ENCODE data around the gene SUPT3H. TPM values are rescaled to one million over a fixed set of nuclear protein-coding genes. Genes with fewer than 3 reads are reported as not detected.

SUPT3H gene
- total and polyA plus RNA-seq, 9 donors = 10.3 to 23.1 (median 16.2) TPM

DNA sequence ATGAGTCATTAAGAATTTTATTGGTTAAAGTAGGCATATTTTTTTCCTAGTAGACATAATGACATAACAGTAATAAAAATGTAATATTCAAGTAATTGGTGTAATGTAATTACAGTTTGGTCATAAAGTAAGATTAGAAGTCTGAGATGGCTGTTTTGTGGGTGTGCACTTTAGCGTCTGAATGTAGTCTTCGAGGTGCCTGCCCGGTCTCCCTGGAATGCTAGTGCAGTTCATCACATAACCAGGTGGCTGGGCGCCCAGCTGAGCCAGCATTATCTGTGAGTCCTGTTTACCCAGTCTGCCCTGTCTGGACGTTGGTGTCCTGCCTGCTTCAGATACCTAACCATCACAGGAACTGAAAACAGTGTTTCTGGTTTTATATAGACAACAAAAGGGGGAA lies 571.1 kb downstream of the SUPT3H start:
- no peaks in the 10 kb centered on the region for H3K36me3 ChIP-seq
- 65 to 78% (median 68%) methylated on average over 5 of the region's 5 CpGs for WGBS, 3 donors
- no peak overlapping the region for H3K27ac ChIP-seq
- no peaks in the 10 kb centered on the region for H3K27me3 ChIP-seq
- intact Hi-C loops (cut with DNase I) = no loop called here
- no peaks in the 10 kb centered on the region for H3K4me1 ChIP-seq (ENCODE audit: insufficient read depth)
- no peaks in the 10 kb centered on the region for H3K9me3 ChIP-seq
- H3K4me3 ChIP-seq = no peak overlapping the region
- TF ChIP-seq EP300 (IDR thresholded peaks at IDR 0.05) (no peak), POLR2A (IDR thresholded peaks at IDR 0.05) (no peak)
- TF ChIP-seq, protein P1, sequence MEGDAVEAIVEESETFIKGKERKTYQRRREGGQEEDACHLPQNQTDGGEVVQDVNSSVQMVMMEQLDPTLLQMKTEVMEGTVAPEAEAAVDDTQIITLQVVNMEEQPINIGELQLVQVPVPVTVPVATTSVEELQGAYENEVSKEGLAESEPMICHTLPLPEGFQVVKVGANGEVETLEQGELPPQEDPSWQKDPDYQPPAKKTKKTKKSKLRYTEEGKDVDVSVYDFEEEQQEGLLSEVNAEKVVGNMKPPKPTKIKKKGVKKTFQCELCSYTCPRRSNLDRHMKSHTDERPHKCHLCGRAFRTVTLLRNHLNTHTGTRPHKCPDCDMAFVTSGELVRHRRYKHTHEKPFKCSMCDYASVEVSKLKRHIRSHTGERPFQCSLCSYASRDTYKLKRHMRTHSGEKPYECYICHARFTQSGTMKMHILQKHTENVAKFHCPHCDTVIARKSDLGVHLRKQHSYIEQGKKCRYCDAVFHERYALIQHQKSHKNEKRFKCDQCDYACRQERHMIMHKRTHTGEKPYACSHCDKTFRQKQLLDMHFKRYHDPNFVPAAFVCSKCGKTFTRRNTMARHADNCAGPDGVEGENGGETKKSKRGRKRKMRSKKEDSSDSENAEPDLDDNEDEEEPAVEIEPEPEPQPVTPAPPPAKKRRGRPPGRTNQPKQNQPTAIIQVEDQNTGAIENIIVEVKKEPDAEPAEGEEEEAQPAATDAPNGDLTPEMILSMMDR (IDR thresholded peaks at IDR 0.05) = no peak
- no peak for DNase-seq

DNA sequence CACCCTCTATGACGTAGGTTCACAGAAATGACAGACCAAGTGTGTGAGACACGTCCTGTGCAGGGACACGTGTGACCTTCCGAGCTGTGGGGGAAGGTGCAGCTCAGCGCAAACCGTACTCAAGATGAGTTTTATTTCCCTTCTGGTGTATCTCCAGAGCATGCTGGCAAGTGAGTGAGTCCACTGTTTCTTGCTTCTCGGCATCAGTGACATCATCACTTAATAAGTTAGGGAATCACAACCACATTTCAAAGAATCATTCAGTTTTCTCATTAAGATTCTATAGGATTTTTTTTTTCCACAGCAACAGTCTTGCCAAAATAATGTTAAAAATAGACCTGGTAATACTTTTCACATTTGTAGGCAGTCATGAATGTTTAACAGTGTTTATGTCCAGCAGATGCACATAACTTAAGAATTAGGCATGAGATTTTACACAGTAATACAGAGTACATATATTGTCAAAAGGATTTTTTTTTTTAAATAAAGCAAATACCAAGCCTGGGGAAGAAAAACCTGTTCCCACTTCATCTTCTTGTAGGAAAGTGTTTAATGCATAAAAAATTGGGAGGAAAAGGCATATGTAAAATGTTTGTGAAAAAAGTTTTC lies 572.4 kb downstream of the SUPT3H start:
- no peaks in the 10 kb centered on the region for H3K27me3 ChIP-seq
- TF ChIP-seq, protein P1 (IDR thresholded peaks at IDR 0.05) = no peak
- no peaks in the 10 kb centered on the region for H3K36me3 ChIP-seq
- H3K27ac ChIP-seq = no peak overlapping the region
- 68 to 74% (median 72%) methylated on average over 7 of the region's 7 CpGs for WGBS, 3 donors
- no peak for DNase-seq
- no peaks in the 10 kb centered on the region for H3K4me1 ChIP-seq (ENCODE audit: insufficient read depth)
- no peaks in the 10 kb centered on the region for H3K9me3 ChIP-seq
- no peak overlapping the region for H3K4me3 ChIP-seq
- intact Hi-C loops (cut with DNase I) = no loop called here

DNA sequence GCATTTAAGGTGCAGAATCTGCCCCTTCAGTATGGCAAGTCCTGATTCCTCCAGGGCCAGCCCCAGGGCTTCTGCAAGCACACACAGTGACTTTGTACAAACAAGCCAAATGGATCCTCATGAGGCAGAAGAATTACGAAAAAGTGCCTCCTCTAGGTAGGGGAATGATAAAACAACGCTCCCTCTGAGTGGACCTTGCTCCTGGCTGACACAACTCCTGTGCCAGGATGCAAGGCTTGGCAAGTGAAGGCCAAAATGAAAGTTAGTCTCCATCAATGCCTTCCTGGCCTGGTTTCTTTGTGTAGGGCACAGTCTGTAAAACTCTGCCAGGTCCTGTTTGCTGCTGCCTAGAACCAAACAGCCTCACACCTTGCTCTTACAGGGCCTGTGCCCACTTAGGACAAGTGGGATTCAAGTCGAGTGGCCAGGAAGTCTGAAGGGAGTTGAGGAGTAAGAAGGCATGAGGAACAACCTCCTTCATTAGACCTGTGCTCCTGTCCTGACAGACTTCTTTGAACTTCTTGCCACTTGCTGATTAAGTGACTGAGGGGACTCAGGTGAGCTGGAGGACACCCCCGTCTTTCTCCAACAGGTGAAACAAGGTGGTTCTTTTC lies 573.1 kb downstream of the SUPT3H start:
- no peak overlapping the region for H3K27ac ChIP-seq
- no peak for DNase-seq

DNA sequence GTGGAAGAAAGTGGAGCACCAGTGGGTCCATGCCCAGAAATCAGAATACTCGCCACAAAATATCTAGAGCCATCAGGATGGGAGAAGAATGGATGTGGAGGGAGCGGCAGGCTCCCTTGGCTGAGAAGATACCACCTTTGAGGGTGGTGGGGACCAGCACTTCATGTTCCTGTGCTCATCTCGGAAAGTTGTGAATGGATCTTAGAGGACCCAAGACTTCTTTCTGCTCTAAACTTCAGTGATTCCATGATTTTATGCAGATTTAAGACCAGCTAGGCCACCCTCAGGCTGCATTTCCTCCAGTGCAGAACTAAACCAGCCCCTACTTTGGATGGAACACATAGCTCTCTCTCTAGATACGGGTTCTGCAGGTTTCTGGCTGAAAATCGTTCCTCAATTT lies 573.7 kb downstream of the SUPT3H start:
- intact Hi-C loops (cut with DNase I) = no loop called here
- no peak overlapping the region for H3K4me3 ChIP-seq
- DNase-seq = no peak
- H3K36me3 ChIP-seq = no peaks in the 10 kb centered on the region
- no peak overlapping the region for H3K27ac ChIP-seq
- TF ChIP-seq, protein P1 (IDR thresholded peaks at IDR 0.05) = no peak
- TF ChIP-seq POLR2A (IDR thresholded peaks at IDR 0.05) = no peak
- no peak for TF ChIP-seq EP300 (IDR thresholded peaks at IDR 0.05)
- H3K9me3 ChIP-seq = no peaks in the 10 kb centered on the region
- no peaks in the 10 kb centered on the region for H3K4me1 ChIP-seq (ENCODE audit: insufficient read depth)
- 77 to 89% (median 78%) methylated on average over 5 of the region's 5 CpGs for WGBS, 3 donors
- H3K27me3 ChIP-seq = no peaks in the 10 kb centered on the region

More for the DNA sequence above, 573.1 kb downstream of the SUPT3H start:
- intact Hi-C loops (cut with DNase I) = no loop called here
- Histone ChIP-seq H3K27me3 (no peaks in the 10 kb centered on the region), H3K9me3 (no peaks in the 10 kb centered on the region), H3K4me1 (ENCODE audit: insufficient read depth) (no peaks in the 10 kb centered on the region), H3K4me3 (no peak overlapping the region), H3K36me3 (no peaks in the 10 kb centered on the region)
- no peak for TF ChIP-seq EP300 (IDR thresholded peaks at IDR 0.05)
- 87 to 96% (median 95%) methylated on average over 4 of the region's 4 CpGs for WGBS, 3 donors

All from ovary (tissue), 9 donors.